B cell (primary cell): ENCODE data around the gene DIP2B. TPM values are rescaled to one million over a fixed set of nuclear protein-coding genes. Genes with fewer than 3 reads are reported as not detected.

ENCODE experiments used
- ATAC-seq: fragments of 200-7000 bp; cut with Tn5 transposase; one replicate; pipeline ENCODE4 v1.10.0; 2021; ENCODE audit warnings: low read depth, mild to moderate bottlenecking, moderate number of reproducible peaks, moderate library complexity
- CTCF ChIA-PET: fragments of 350-600 bp; sonication (Branson Sonifier 250); formaldehyde crosslinking; loops from one replicate; lab custom pipeline; 2021; ENCODE audit warnings: antibody characterized with exemption, inconsistent platforms; lab: Charles Lee
- POLR2A ChIA-PET: fragments of 350-600 bp; sonication (Branson Sonifier 250); formaldehyde crosslinking; loops from one replicate; lab custom pipeline; 2021; ENCODE audit warnings: antibody characterized with exemption; lab: Charles Lee
- DNase-seq: peaks from one replicate; pipeline ENCODE4 v3.0.0; 2013
- H2AFZ ChIP-seq: 2 replicates; pipeline ENCODE4 v1.6.1; 2012; ENCODE audit warnings: mild to moderate bottlenecking, low read depth, low read length; ENCODE audit not compliant: insufficient read depth, poor library complexity, severe bottlenecking
- H3K27ac ChIP-seq, 2 donors: 1 replicate in 1 of 2; 2 replicates in 1 of 2; pipeline ENCODE4 v1.5.1; 2012 to 2013; ENCODE audit warnings: low read length in 2 of 2, mild to moderate bottlenecking in 2 of 2, moderate library complexity in 1 of 2
- H3K27me3 ChIP-seq, 4 experiments: fragments of 200-600 bp in 1 of 4; sonication (generic) in 1 of 4; replicated peaks in 1 of 4; 1 replicate in 2 of 4; 2 replicates in 2 of 4; pipeline versions ENCODE4 v1.6.1 to v1.7.0; 2013 to 2016; ENCODE audit warnings: low read length in 3 of 4, mild to moderate bottlenecking in 2 of 4, mixed read lengths in 1 of 4, moderate library complexity in 1 of 4; ENCODE audit not compliant: insufficient read depth in 4 of 4, control insufficient read depth in 3 of 4; ENCODE audit errors: control extremely low read depth in 1 of 4
- H3K36me3 ChIP-seq, 2 experiments: replicated peaks in 1 of 2; 1 replicate in 1 of 2; 2 replicates in 1 of 2; pipeline versions ENCODE4 v1.6.1 to v1.7.1; 2013; ENCODE audit warnings: low read length in 1 of 2; ENCODE audit not compliant: insufficient read depth in 2 of 2, control insufficient read depth in 1 of 2; ENCODE audit errors: control extremely low read depth in 1 of 2, extremely low read depth in 1 of 2
- H3K4me1 ChIP-seq, 2 donors: fragments of 200-600 bp in 1 of 2; sonication (generic) in 1 of 2; 1 replicate in 1 of 2; 2 replicates in 1 of 2; pipeline versions ENCODE4 v1.5.1 to v1.6.1; 2013 to 2017; ENCODE audit warnings: low read length in 2 of 2; ENCODE audit not compliant: control insufficient read depth in 2 of 2, insufficient read depth in 2 of 2
- H3K4me2 ChIP-seq: replicated peaks from 2 replicates; pipeline ENCODE3; 2012; ENCODE audit warnings: mild to moderate bottlenecking, low read depth, low read length; ENCODE audit not compliant: poor library complexity, severe bottlenecking
- H3K4me3 ChIP-seq, 5 experiments: fragments of 200-600 bp in 1 of 5; sonication (generic) in 1 of 5; 1 replicate in 3 of 5; 2 replicates in 2 of 5; pipeline versions ENCODE4 v1.5.1 to v1.7.0; 2011 to 2016; ENCODE audit warnings: low read length in 4 of 5, mild to moderate bottlenecking in 4 of 5, low read depth in 2 of 5, control low read depth in 1 of 5, moderate library complexity in 1 of 5; ENCODE audit not compliant: insufficient read depth in 1 of 5; ENCODE audit errors: control extremely low read depth in 1 of 5, extremely low read depth in 1 of 5
- H3K79me2 ChIP-seq: fragments of 200-600 bp; sonication (generic); one replicate; pipeline ENCODE4 v1.6.0; 2016; ENCODE audit warnings: low read length; ENCODE audit not compliant: control insufficient read depth, insufficient read depth
- H3K9ac ChIP-seq: fragments of 200-600 bp; sonication (generic); 2 replicates; pipeline ENCODE4 v1.6.1; 2017; ENCODE audit warnings: mild to moderate bottlenecking, low read length, moderate library complexity
- H3K9me3 ChIP-seq, 3 donors: one replicate each; pipeline versions ENCODE4 v1.6.1 to v1.7.1; 2013; ENCODE audit warnings: low read length in 2 of 3; ENCODE audit not compliant: control insufficient read depth in 2 of 3, insufficient read depth in 1 of 3; ENCODE audit errors: control extremely low read depth in 1 of 3
- H4K20me1 ChIP-seq: 2 replicates; pipeline ENCODE4 v1.6.0; 2012; ENCODE audit warnings: mild to moderate bottlenecking, low read length; ENCODE audit not compliant: insufficient read depth, control insufficient read depth, poor library complexity, severe bottlenecking
- H3K27ac Mint-ChIP-seq: one replicate; pipeline ENCODE4 v1.8.0; 2021; ENCODE audit warnings: mixed read lengths
- H3K27me3 Mint-ChIP-seq: one replicate; pipeline ENCODE4 v1.8.0; 2021; ENCODE audit warnings: mixed read lengths
- H3K4me1 Mint-ChIP-seq: one replicate; pipeline ENCODE4 v1.8.0; 2021; ENCODE audit warnings: mixed read lengths
- H3K4me3 Mint-ChIP-seq: one replicate; pipeline ENCODE4 v1.8.0; 2021; ENCODE audit warnings: mixed read lengths
- H3K9me3 Mint-ChIP-seq: one replicate; pipeline ENCODE4 v1.8.0; 2022; ENCODE audit warnings: mixed read lengths; ENCODE audit not compliant: insufficient read depth
- CTCF ChIP-seq: fragments of 200-600 bp; IDR thresholded peaks from one replicate; pipeline ENCODE4 v1.8.0; 2022; ENCODE audit warnings: antibody characterized with exemption, mild to moderate bottlenecking
- EZH2 ChIP-seq: IDR thresholded peaks from 2 replicates; pipeline ENCODE4 v1.6.1; 2012; ENCODE audit warnings: borderline replicate concordance, low read depth, mild to moderate bottlenecking, moderate library complexity, low read length; ENCODE audit not compliant: insufficient read depth, poor library complexity, severe bottlenecking
- WGBS: methylation state at CpG from one replicate; pipeline ENCODE4 v1.1.5; 2013; ENCODE audit warnings: missing lambda C conversion rate; ENCODE audit not compliant: insufficient coverage; 5-methylcytosine and 5-hydroxymethylcytosine counted together
- intact Hi-C: fragments of 100-400 bp; cut with micrococcal nuclease; formaldehyde crosslinking; loops from one replicate; pipeline ENCODE4 v1.10.0; 2022
- polyA plus RNA-seq: library from polyadenylated mRNA; depleted of rRNA; stranded (reverse); fragments of >200 nt; gene quantifications from 2 replicates; pipeline ENCODE4 v1.2.3, GENCODE V29; 2012
- total RNA-seq, 2 donors: library from RNA; stranded (reverse); fragments of 120-200 nt in 1 of 2; gene quantifications; 1 replicate in 1 of 2; 2 replicates in 1 of 2; pipeline versions ENCODE4 v1.2.3 to v1.2.4, GENCODE V29; 2013 to 2022

Gene DIP2B
- total and polyA plus RNA-seq, 2 donors (not counting 1 experiment from before 2014, with no cell fraction given): 16.4 to 38.8 TPM

GRCh38 chr12:50551866-50552265 is 47.1 kb downstream of the DIP2B start:
- Mint-ChIP-seq H3K4me3 (no peak overlapping the region), H3K4me1 (peaks cover 52% of the 10 kb centered on the region), H3K27me3 (no peaks in the 10 kb centered on the region), H3K27ac (no peak overlapping the region), H3K9me3 (no peaks in the 10 kb centered on the region)
- no peaks in the 10 kb centered on the region for H3K27me3 ChIP-seq
- WGBS: 78% methylated on average over 1 of the region's 2 CpGs
- H3K9me3 ChIP-seq: peaks cover 0 to 6% (median 0%) of the 10 kb centered on the region in 3 donors
- H3K4me3 ChIP-seq: no peak overlapping the region
- H3K27ac ChIP-seq: no peak overlapping the region
- H2AFZ ChIP-seq: no peak overlapping the region
- POLR2A ChIA-PET: no interaction called here
- peaks cover 60% of the 10 kb centered on the region for H4K20me1 ChIP-seq
- DNase-seq (no peak), ATAC-seq (no peak)
- TF ChIP-seq EZH2 (no peak), CTCF (no peak)
- peaks cover 3 to 9% of the 10 kb centered on the region in 2 donors for H3K4me1 ChIP-seq
- no peak overlapping the region for H3K9ac ChIP-seq
- peaks cover 97% of the 10 kb centered on the region for H3K79me2 ChIP-seq
- H3K36me3 ChIP-seq: no peaks in the 10 kb centered on the region
- no peak overlapping the region for H3K4me2 ChIP-seq
- CTCF ChIA-PET: interaction anchor here (0.5 kb wide), 1 partner anchor 37 kb away, joined by 3 read pairs; no protein-coding TSS in a partner anchor
- intact Hi-C loops: loop anchor here (10.0 kb wide), 1 partner anchor 47 kb away; the partner anchor contains the start of gene DIP2B

GRCh38 chr12:50554651-50555050 is 49.9 kb downstream of the DIP2B start:
- no peak overlapping the region for H3K4me2 ChIP-seq
- Mint-ChIP-seq H3K4me3 (no peak overlapping the region), H3K4me1 (peaks cover 63% of the 10 kb centered on the region), H3K9me3 (no peaks in the 10 kb centered on the region), H3K27ac (no peak overlapping the region), H3K27me3 (no peaks in the 10 kb centered on the region)
- 99% methylated on average over 11 of the region's 13 CpGs for WGBS
- H3K36me3 ChIP-seq: peaks cover 0 to 5% of the 10 kb centered on the region in 2 experiments
- H3K4me3 ChIP-seq: no peak overlapping the region
- ChIA-PET CTCF (interaction anchor here (1.4 kb wide), 2 partner anchors 14 to 15 kb away, joined by 3 read pairs; no protein-coding TSS in a partner anchor), POLR2A (no interaction called here)
- intact Hi-C loops: loop anchor here (10.0 kb wide), 1 partner anchor 50 kb away; the partner anchor contains the start of gene DIP2B
- H4K20me1 ChIP-seq: peaks cover 72% of the 10 kb centered on the region
- DNase-seq (no peak), ATAC-seq (no peak)
- no peak overlapping the region for H2AFZ ChIP-seq
- no peak overlapping the region for H3K27ac ChIP-seq
- peaks cover 16 to 25% of the 10 kb centered on the region in 2 donors for H3K4me1 ChIP-seq
- no peaks in the 10 kb centered on the region for H3K27me3 ChIP-seq
- peaks cover 0 to 6% (median 0%) of the 10 kb centered on the region in 3 donors for H3K9me3 ChIP-seq
- H3K9ac ChIP-seq: no peak overlapping the region
- no peak for TF ChIP-seq CTCF
- TF ChIP-seq EZH2: no peak
- peaks cover 100% of the 10 kb centered on the region for H3K79me2 ChIP-seq
